OCI-LY7 (cell line): Measurements from ENCODE around the gene PHACTR1.

Source experiments
- CTCF ChIP-seq: fragments of 200-600 bp; sonication (generic); conservative IDR thresholded peaks from 2 replicates; pipeline ENCODE4 v1.5.1; 2014; ENCODE audit warnings: mild to moderate bottlenecking, antibody characterized with exemption, low read length, moderate library complexity, mixed read lengths
- EZH2phosphoT487 ChIP-seq: fragments of 200-600 bp; sonication (generic); IDR thresholded peaks from 2 replicates; pipeline ENCODE4 v1.6.1; 2018; ENCODE audit warnings: low read depth, borderline replicate concordance, mild to moderate bottlenecking, mixed run types, antibody characterized with exemption, low read length, moderate library complexity, mixed read lengths

- no peak for TF ChIP-seq CTCF
- TF ChIP-seq EZH2phosphoT487 = no peak
Observed at GRCh38 chr6:13117570-13117969, 401.0 kb downstream of the PHACTR1 start.
